PC-9 (cell line): ENCODE measurements around the gene ITGA2.

Experiments
- CTCF ChIP-seq: fragments of 200-600 bp; sonication (generic); conservative IDR thresholded peaks from 2 replicates; pipeline ENCODE4 v1.6.1; 2017; ENCODE audit warnings: mixed run types, antibody characterized with exemption, mild to moderate bottlenecking, moderate library complexity
- EZH2 ChIP-seq: fragments of 200-600 bp; sonication (generic); IDR thresholded peaks from 2 replicates; pipeline ENCODE4 v1.8.0; 2017; ENCODE audit warnings: antibody characterized with exemption, low read depth

DNA sequence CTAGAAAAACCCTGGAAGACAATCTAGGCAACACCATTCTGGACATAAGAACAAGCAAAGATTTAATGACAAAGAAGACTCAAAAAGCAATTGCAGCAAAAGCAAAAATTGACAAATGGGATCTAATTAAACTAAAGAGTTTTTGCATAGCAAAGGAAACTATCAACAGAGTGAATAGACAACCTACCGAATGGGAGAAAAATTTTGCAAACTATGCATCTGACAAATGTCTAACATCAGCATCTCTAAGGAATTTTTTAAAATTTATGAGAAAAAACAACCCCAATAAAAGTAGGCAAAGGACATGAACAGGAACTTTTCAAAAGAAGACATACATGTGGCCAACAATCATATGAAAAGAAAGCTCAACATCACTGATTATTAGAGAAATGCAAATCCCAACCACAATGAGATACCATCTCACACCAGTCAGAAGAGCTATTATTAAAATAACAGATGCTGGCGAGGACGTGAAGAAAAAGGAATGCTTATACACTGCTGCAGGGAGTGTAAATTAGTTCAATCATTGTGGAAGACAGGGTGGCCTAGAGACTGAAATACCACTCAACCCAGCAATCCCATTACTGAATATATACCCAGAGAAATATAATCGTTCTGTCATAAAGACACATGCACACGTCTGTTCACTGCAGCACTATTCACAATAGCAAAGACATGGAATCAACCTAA is 116.6 kb downstream of the ITGA2 start:
- no peak for TF ChIP-seq CTCF
- TF ChIP-seq EZH2: no peak
